Measurements from ENCODE around the gene EPHA5. TPM values are rescaled to one million over a fixed set of nuclear protein-coding genes. Genes with fewer than 3 reads are reported as not detected.

The EPHA5 gene
- total RNA-seq, 1 donor = 0.72 TPM

DNA sequence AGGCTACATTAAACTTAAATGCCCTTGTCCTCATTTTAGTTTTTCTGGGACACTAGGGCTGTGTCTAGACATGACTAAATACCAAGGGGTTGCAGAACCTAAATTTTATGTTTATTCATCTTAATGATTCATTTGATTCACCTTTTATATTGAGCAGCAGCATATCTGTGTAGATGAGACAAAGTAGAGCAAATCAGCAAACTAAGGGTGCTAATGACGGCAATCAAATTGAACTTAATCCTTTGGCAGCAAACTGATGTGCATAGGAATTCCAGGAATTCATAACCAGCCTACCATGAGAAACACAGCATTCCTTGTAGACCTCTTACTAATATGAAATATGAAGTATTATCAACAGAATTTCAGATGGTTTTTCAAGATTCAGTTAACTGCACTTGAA lies 25.1 kb downstream of the EPHA5 start:
- peak overlapping the region; percentile 23 for H3K4me2 ChIP-seq (ENCODE audit: insufficient read depth, low read length)
- no peaks in the 10 kb centered on the region for H4K20me1 ChIP-seq (ENCODE audit: insufficient read depth, low read length)
- no peak overlapping the region for H3K27ac ChIP-seq (ENCODE audit: low read depth, low read length)
- no peaks in the 10 kb centered on the region for H3K9me3 ChIP-seq (ENCODE audit: low read depth, low read length)
- DNase-seq (ENCODE audit: insufficient read length, low spot score, missing footprints) = no peak
- no peaks in the 10 kb centered on the region for H3K36me3 ChIP-seq (ENCODE audit: insufficient read depth, low read length)
- H3K4me3 ChIP-seq (ENCODE audit: insufficient read depth, low read length) = no peak overlapping the region
- TF ChIP-seq, protein P1, sequence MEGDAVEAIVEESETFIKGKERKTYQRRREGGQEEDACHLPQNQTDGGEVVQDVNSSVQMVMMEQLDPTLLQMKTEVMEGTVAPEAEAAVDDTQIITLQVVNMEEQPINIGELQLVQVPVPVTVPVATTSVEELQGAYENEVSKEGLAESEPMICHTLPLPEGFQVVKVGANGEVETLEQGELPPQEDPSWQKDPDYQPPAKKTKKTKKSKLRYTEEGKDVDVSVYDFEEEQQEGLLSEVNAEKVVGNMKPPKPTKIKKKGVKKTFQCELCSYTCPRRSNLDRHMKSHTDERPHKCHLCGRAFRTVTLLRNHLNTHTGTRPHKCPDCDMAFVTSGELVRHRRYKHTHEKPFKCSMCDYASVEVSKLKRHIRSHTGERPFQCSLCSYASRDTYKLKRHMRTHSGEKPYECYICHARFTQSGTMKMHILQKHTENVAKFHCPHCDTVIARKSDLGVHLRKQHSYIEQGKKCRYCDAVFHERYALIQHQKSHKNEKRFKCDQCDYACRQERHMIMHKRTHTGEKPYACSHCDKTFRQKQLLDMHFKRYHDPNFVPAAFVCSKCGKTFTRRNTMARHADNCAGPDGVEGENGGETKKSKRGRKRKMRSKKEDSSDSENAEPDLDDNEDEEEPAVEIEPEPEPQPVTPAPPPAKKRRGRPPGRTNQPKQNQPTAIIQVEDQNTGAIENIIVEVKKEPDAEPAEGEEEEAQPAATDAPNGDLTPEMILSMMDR (IDR thresholded peaks at IDR 0.05; ENCODE audit: extremely low read depth, low read depth, low read length) = no peak
- H3K27me3 ChIP-seq (ENCODE audit: insufficient read depth, low read length) = no peaks in the 10 kb centered on the region
- peaks cover 10% of the 10 kb centered on the region for H3K4me1 ChIP-seq (ENCODE audit: insufficient read depth, low read length)
- H2AFZ ChIP-seq (ENCODE audit: low read length) = no peak overlapping the region
- H3K79me2 ChIP-seq (ENCODE audit: insufficient read depth, low read length) = no peaks in the 10 kb centered on the region

DNA sequence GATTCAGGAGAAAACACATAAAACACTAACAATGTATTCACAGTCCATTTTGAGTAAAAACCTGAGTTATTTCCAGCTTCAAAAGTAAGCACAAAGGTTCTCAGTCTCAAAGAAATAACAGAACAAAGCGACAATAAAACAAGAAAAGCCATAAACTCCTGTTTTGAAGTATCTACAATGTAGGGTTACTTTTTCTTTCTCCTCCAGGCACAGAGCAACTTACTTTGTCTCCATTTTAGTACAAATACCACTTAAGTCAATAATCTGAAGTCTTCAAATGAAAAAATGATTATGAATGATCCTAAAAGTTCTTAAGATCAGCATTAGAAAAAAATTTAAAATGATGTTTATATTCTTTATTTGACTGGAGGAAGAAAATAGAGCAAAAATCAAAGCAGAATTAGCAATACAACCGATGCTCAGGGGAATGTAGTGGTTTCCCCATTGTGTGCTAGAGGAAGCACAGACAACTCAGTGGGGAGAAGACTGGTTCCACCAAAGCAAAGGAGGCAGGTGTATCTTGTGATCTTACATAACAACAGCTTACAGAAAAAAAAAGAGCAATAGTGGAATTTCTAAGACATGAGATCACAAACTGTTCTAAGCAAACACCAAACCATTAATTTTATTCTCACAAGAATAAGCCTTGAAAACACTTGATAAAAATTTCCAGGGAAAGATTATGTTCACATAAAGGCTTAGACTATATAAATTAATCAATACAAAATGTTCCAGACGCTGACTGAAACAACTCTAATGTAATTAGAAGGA lies 35.1 kb downstream of the EPHA5 start:
- H3K4me1 ChIP-seq (ENCODE audit: insufficient read depth, low read length) = no peaks in the 10 kb centered on the region
- no peak overlapping the region for H2AFZ ChIP-seq (ENCODE audit: low read length)
- H4K20me1 ChIP-seq (ENCODE audit: insufficient read depth, low read length) = no peaks in the 10 kb centered on the region
- TF ChIP-seq, protein P1 (IDR thresholded peaks at IDR 0.05; ENCODE audit: extremely low read depth, low read depth, low read length) = no peak
- DNase-seq (ENCODE audit: insufficient read length, low spot score, missing footprints) = no peak
- no peaks in the 10 kb centered on the region for H3K9me3 ChIP-seq (ENCODE audit: low read depth, low read length)
- no peaks in the 10 kb centered on the region for H3K27me3 ChIP-seq (ENCODE audit: insufficient read depth, low read length)
- H3K4me2 ChIP-seq (ENCODE audit: insufficient read depth, low read length) = no peak overlapping the region
- no peak overlapping the region for H3K27ac ChIP-seq (ENCODE audit: low read depth, low read length)
- H3K36me3 ChIP-seq (ENCODE audit: insufficient read depth, low read length) = no peaks in the 10 kb centered on the region
- H3K4me3 ChIP-seq (ENCODE audit: insufficient read depth, low read length) = no peak overlapping the region
- no peaks in the 10 kb centered on the region for H3K79me2 ChIP-seq (ENCODE audit: insufficient read depth, low read length)

DNA sequence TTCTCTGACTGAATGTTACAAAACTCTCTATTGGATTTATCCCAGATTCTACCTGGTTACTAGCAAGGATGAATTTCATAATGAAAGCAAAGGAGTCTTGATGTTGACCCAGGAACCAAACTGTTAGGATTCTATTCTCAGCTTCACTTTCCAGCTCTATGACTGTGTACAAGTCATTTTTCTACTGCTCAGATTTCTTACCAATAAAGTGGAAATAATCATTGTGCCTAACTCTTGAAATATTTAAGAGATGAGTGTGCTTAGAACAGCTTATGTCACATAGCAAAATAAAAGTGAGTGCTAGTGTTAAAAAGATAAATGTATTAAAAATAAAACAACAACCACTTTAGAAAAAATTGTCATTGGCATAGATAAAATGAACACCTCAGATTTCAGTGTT lies 45.6 kb downstream of the EPHA5 start:
- H3K4me1 ChIP-seq (ENCODE audit: insufficient read depth, low read length) = no peaks in the 10 kb centered on the region
- H3K4me2 ChIP-seq (ENCODE audit: insufficient read depth, low read length) = no peak overlapping the region
- H3K9me3 ChIP-seq (ENCODE audit: low read depth, low read length) = no peaks in the 10 kb centered on the region
- TF ChIP-seq, protein P1 (IDR thresholded peaks at IDR 0.05; ENCODE audit: extremely low read depth, low read depth, low read length) = no peak
- H4K20me1 ChIP-seq (ENCODE audit: insufficient read depth, low read length) = no peaks in the 10 kb centered on the region
- peak; percentile 34 for DNase-seq (ENCODE audit: insufficient read length, low spot score, missing footprints)
- no peak overlapping the region for H2AFZ ChIP-seq (ENCODE audit: low read length)
- no peak overlapping the region for H3K4me3 ChIP-seq (ENCODE audit: insufficient read depth, low read length)
- H3K27me3 ChIP-seq (ENCODE audit: insufficient read depth, low read length) = no peaks in the 10 kb centered on the region
- no peaks in the 10 kb centered on the region for H3K36me3 ChIP-seq (ENCODE audit: insufficient read depth, low read length)
- H3K27ac ChIP-seq (ENCODE audit: low read depth, low read length) = peak overlapping the region; percentile 62
- H3K79me2 ChIP-seq (ENCODE audit: insufficient read depth, low read length) = no peaks in the 10 kb centered on the region

DNA sequence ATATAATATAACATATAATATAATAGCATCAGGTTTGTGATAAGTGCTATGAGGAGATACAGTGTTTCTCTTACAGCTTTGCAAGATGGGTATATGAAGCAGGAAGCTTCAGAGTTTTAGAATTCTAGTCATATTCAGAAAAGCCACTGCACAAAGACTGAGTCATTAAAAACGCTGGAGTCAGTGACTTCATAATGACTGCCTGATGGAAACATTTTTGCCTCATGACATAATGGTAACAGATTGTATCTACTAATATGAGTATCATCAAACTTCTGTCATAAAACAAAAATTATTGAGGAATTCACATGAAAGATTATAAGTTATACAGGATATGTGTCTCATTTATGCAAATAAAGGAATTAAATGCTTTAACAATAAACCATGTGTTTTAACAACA lies 46.8 kb downstream of the EPHA5 start:
- no peaks in the 10 kb centered on the region for H3K27me3 ChIP-seq (ENCODE audit: insufficient read depth, low read length)
- peak; percentile 42 for DNase-seq (ENCODE audit: insufficient read length, low spot score, missing footprints)
- no peaks in the 10 kb centered on the region for H3K4me1 ChIP-seq (ENCODE audit: insufficient read depth, low read length)
- H3K4me3 ChIP-seq (ENCODE audit: insufficient read depth, low read length) = no peak overlapping the region
- H3K27ac ChIP-seq (ENCODE audit: low read depth, low read length) = peak overlapping the region; percentile 62
- H3K9me3 ChIP-seq (ENCODE audit: low read depth, low read length) = no peaks in the 10 kb centered on the region
- TF ChIP-seq, protein P1 (IDR thresholded peaks at IDR 0.05; ENCODE audit: extremely low read depth, low read depth, low read length) = no peak
- no peaks in the 10 kb centered on the region for H3K79me2 ChIP-seq (ENCODE audit: insufficient read depth, low read length)
- H4K20me1 ChIP-seq (ENCODE audit: insufficient read depth, low read length) = no peaks in the 10 kb centered on the region
- H2AFZ ChIP-seq (ENCODE audit: low read length) = no peak overlapping the region
- H3K36me3 ChIP-seq (ENCODE audit: insufficient read depth, low read length) = no peaks in the 10 kb centered on the region
- H3K4me2 ChIP-seq (ENCODE audit: insufficient read depth, low read length) = no peak overlapping the region
